ENCODE results near the gene TBX15.

Gene TBX15

GRCh38 chr1:118934706-118935105, 53.4 kb downstream of the TBX15 start:
- Histone ChIP-seq H3K27ac (ENCODE audit: low read length) (no peak overlapping the region), H4K20me1 (ENCODE audit: insufficient read depth, low read length) (no peaks in the 10 kb centered on the region), H3K36me3 (replicated peaks; ENCODE audit: low read depth, low read length) (no peaks in the 10 kb centered on the region), H3K79me2 (ENCODE audit: low read length) (no peaks in the 10 kb centered on the region), H3K4me1 (ENCODE audit: low read length) (no peaks in the 10 kb centered on the region), H3K4me2 (ENCODE audit: low read length) (no peak overlapping the region), H3K9me3 (ENCODE audit: insufficient read depth, low read length) (no peaks in the 10 kb centered on the region), H3K9ac (ENCODE audit: low read length) (no peak overlapping the region), H3K4me3 (ENCODE audit: low read length) (no peak overlapping the region), H2AFZ (ENCODE audit: low read depth, low read length) (no peak overlapping the region), H3K27me3 (ENCODE audit: low read depth, low read length) (no peaks in the 10 kb centered on the region)
- TF ChIP-seq, protein P1, sequence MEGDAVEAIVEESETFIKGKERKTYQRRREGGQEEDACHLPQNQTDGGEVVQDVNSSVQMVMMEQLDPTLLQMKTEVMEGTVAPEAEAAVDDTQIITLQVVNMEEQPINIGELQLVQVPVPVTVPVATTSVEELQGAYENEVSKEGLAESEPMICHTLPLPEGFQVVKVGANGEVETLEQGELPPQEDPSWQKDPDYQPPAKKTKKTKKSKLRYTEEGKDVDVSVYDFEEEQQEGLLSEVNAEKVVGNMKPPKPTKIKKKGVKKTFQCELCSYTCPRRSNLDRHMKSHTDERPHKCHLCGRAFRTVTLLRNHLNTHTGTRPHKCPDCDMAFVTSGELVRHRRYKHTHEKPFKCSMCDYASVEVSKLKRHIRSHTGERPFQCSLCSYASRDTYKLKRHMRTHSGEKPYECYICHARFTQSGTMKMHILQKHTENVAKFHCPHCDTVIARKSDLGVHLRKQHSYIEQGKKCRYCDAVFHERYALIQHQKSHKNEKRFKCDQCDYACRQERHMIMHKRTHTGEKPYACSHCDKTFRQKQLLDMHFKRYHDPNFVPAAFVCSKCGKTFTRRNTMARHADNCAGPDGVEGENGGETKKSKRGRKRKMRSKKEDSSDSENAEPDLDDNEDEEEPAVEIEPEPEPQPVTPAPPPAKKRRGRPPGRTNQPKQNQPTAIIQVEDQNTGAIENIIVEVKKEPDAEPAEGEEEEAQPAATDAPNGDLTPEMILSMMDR (IDR thresholded peaks at IDR 0.05; ENCODE audit: low read depth, low read length): no peak
- TF ChIP-seq EZH2phosphoT487 (IDR thresholded peaks at IDR 0.05; ENCODE audit: low read depth): no peak

GRCh38 chr1:118933051-118933781, 54.9 kb downstream of the TBX15 start:
- no peak overlapping the region for H3K9ac ChIP-seq (ENCODE audit: low read length)
- H3K4me3 ChIP-seq (ENCODE audit: low read length): no peak overlapping the region
- H4K20me1 ChIP-seq (ENCODE audit: insufficient read depth, low read length): no peaks in the 10 kb centered on the region
- H3K27ac ChIP-seq (ENCODE audit: low read length): no peak overlapping the region
- no peaks in the 10 kb centered on the region for H3K27me3 ChIP-seq (ENCODE audit: low read depth, low read length)
- no peak overlapping the region for H3K4me2 ChIP-seq (ENCODE audit: low read length)
- H3K79me2 ChIP-seq (ENCODE audit: low read length): no peaks in the 10 kb centered on the region
- TF ChIP-seq, protein P1 (IDR thresholded peaks at IDR 0.05; ENCODE audit: low read depth, low read length): no peak
- TF ChIP-seq EZH2phosphoT487 (IDR thresholded peaks at IDR 0.05; ENCODE audit: low read depth): no peak
- H2AFZ ChIP-seq (ENCODE audit: low read depth, low read length): no peak overlapping the region
- H3K4me1 ChIP-seq (ENCODE audit: low read length): no peaks in the 10 kb centered on the region
- no peaks in the 10 kb centered on the region for H3K36me3 ChIP-seq (replicated peaks; ENCODE audit: low read depth, low read length)
- H3K9me3 ChIP-seq (ENCODE audit: insufficient read depth, low read length): no peaks in the 10 kb centered on the region

DNA sequence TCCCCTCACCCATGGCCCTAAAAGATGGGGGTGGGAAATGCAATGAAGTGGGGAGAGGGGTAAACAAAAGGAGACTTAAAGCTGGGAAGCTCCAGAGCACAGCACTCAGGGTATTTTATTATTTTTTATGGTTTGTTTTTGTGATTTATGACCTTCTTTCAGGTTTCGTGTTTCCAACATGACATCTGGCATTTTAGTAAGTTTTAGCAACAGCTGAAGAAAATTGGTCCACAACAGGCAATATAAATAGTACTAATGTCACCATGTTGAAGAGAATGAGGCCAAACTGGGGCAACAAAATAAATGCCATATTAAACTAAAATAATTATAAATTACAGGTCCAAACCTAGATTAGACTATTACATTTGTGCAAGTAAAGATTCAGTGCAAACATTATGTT, 56.3 kb downstream of the TBX15 start:
- Histone ChIP-seq H3K4me3 (ENCODE audit: low read length) (no peak overlapping the region), H3K36me3 (replicated peaks; ENCODE audit: low read depth, low read length) (no peaks in the 10 kb centered on the region), H3K27me3 (ENCODE audit: low read depth, low read length) (no peaks in the 10 kb centered on the region), H3K9ac (ENCODE audit: low read length) (no peak overlapping the region), H3K4me2 (ENCODE audit: low read length) (no peak overlapping the region), H4K20me1 (ENCODE audit: insufficient read depth, low read length) (no peaks in the 10 kb centered on the region), H3K9me3 (ENCODE audit: insufficient read depth, low read length) (no peaks in the 10 kb centered on the region), H3K79me2 (ENCODE audit: low read length) (no peaks in the 10 kb centered on the region), H3K27ac (ENCODE audit: low read length) (no peak overlapping the region), H2AFZ (ENCODE audit: low read depth, low read length) (no peak overlapping the region), H3K4me1 (ENCODE audit: low read length) (no peaks in the 10 kb centered on the region)
- TF ChIP-seq EZH2phosphoT487 (IDR thresholded peaks at IDR 0.05; ENCODE audit: low read depth): no peak
- TF ChIP-seq, protein P1 (IDR thresholded peaks at IDR 0.05; ENCODE audit: low read depth, low read length): no peak

DNA sequence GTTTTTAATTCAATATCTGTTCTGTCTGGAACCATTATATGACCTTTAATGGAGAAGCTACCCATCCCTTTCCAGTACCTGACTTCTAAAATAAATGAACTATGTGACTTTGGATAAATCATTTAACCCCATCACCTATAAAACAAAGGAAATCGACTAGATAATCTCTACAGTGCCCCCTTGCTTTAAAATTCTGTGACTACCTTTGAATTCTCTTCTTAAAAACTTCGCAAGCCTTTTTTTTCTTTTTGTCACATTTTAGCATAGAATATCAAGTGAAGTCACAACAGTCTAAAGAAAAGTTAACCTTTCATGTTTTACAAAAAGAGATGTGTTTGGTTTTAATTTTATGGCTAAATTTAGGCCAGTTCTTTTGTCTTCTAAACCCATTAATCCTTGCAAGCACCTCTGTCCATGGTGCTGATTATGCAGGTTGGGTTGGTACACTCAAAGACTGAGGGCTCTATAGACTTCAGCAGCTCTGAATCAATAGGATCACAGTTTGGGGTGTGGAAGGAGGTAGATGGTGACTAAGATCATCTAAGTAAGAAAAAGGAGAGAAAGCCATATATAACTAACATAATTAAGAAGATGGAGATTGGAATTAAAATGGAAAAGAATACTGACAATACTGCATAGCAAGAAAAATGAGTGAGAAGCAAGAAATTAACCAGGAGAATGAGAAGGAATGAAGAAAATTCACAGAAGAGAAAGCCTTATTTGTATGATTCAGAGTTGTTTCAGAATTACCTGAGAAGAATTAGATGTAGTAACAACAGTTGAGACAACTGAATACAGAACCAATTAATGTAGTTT, 59.2 kb downstream of the TBX15 start:
- H3K79me2 ChIP-seq (ENCODE audit: low read length): no peaks in the 10 kb centered on the region
- H3K27ac ChIP-seq (ENCODE audit: low read length): no peak overlapping the region
- no peaks in the 10 kb centered on the region for H3K36me3 ChIP-seq (replicated peaks; ENCODE audit: low read depth, low read length)
- no peak overlapping the region for H3K9ac ChIP-seq (ENCODE audit: low read length)
- no peak overlapping the region for H3K4me3 ChIP-seq (ENCODE audit: low read length)
- no peaks in the 10 kb centered on the region for H4K20me1 ChIP-seq (ENCODE audit: insufficient read depth, low read length)
- H3K27me3 ChIP-seq (ENCODE audit: low read depth, low read length): no peaks in the 10 kb centered on the region
- no peaks in the 10 kb centered on the region for H3K4me1 ChIP-seq (ENCODE audit: low read length)
- TF ChIP-seq, protein P1 (IDR thresholded peaks at IDR 0.05; ENCODE audit: low read depth, low read length): no peak
- no peak for TF ChIP-seq EZH2phosphoT487 (IDR thresholded peaks at IDR 0.05; ENCODE audit: low read depth)
- H3K9me3 ChIP-seq (ENCODE audit: insufficient read depth, low read length): no peaks in the 10 kb centered on the region
- H3K4me2 ChIP-seq (ENCODE audit: low read length): no peak overlapping the region
- no peak overlapping the region for H2AFZ ChIP-seq (ENCODE audit: low read depth, low read length)

Measured in OCI-LY3 (cell line).